Prostate gland (tissue), 2 donors: ENCODE data around the gene SHF. TPM values are rescaled to one million over a fixed set of nuclear protein-coding genes. Genes with fewer than 3 reads are reported as not detected.

Experiments used
- DNase-seq: peaks from one replicate; pipeline ENCODE4 v3.0.0-alpha.2; 2019; ENCODE audit warnings: low spot score
- H3K27ac ChIP-seq, 2 donors: fragments of 200-600 bp; sonication (generic); 2 replicates each; pipeline ENCODE4 v1.5.1; 2017 to 2019
- H3K27me3 ChIP-seq: fragments of 200-600 bp; sonication (generic); replicated peaks from 2 replicates; pipeline ENCODE4 v1.5.1; 2019; ENCODE audit not compliant: insufficient read depth
- H3K36me3 ChIP-seq, 2 donors: fragments of 200-600 bp; sonication (generic); 1 replicate in 1 of 2; 2 replicates in 1 of 2; pipeline versions ENCODE4 v1.5.1 to v1.8.1; 2017 to 2019
- H3K4me1 ChIP-seq: fragments of 200-600 bp; sonication (generic); replicated peaks from 2 replicates; pipeline ENCODE4 v1.5.1; 2019
- H3K4me3 ChIP-seq, 2 donors: fragments of 200-600 bp; sonication (generic); 2 replicates each; pipeline ENCODE4 v1.5.1; 2017 to 2019
- H3K9me3 ChIP-seq: fragments of 200-600 bp; sonication (generic); 2 replicates; pipeline ENCODE4 v1.5.1; 2017
- POLR2A ChIP-seq: fragments of 450-650 bp; IDR thresholded peaks from one replicate; pipeline ENCODE4 v1.6.1; 2016; ENCODE audit warnings: antibody characterized with exemption, mild to moderate bottlenecking
- POLR2AphosphoS5 ChIP-seq: sonication (generic); formaldehyde crosslinking; IDR thresholded peaks from one replicate; pipeline ENCODE4 v1.6.1; 2017; ENCODE audit warnings: antibody characterized with exemption
- WGBS: methylation state at CpG from one replicate; pipeline ENCODE4 v1.1.5; 2018; 5-methylcytosine and 5-hydroxymethylcytosine counted together
- intact Hi-C: fragments of 100-400 bp; cut with DNase I; formaldehyde crosslinking; loops from one replicate; pipeline ENCODE4 v1.14.2; 2022
- total RNA-seq, 2 donors: library from RNA; depleted of rRNA; stranded (reverse); fragments of >200 nt; gene quantifications; one replicate each; pipeline ENCODE4 v1.1.0, GENCODE V29; 2016
- TF ChIP-seq, protein P1 (sequence below), 4 experiments: fragments of 200-600 bp in 2 of 4; fragments of 450-650 bp in 2 of 4; sonication (generic) in 2 of 4; IDR thresholded peaks; 1 replicate in 3 of 4; 2 replicates in 1 of 4; pipeline ENCODE4 v1.5.1; 2016 to 2019; ENCODE audit warnings: antibody characterized with exemption in 4 of 4, mild to moderate bottlenecking in 2 of 4, moderate library complexity in 2 of 4

Gene SHF
- total RNA-seq, 2 donors from 2014 or later = 11.2 to 13.7 TPM

DNA sequence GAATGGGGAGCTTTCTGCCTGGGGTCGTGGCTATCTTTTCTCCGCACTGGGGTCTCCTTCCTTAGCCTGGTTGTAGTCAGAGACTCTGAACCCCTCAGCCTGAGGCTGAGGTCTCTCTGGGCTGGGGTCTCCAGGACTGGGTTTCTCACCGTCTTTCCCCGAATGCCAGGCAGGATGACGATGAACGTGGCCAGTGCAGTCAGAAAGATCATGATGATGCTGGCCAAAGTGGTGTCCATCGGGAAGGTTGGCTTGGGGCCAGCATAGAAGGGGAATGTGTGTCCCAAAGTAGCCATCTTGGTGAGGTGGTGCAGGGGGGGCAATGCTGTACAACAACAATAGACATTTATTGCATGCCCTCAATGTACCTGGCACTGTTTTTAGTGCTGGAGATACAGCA is 65.0 kb downstream of the SHF start:
- no peaks in the 10 kb centered on the region for H3K9me3 ChIP-seq

DNA sequence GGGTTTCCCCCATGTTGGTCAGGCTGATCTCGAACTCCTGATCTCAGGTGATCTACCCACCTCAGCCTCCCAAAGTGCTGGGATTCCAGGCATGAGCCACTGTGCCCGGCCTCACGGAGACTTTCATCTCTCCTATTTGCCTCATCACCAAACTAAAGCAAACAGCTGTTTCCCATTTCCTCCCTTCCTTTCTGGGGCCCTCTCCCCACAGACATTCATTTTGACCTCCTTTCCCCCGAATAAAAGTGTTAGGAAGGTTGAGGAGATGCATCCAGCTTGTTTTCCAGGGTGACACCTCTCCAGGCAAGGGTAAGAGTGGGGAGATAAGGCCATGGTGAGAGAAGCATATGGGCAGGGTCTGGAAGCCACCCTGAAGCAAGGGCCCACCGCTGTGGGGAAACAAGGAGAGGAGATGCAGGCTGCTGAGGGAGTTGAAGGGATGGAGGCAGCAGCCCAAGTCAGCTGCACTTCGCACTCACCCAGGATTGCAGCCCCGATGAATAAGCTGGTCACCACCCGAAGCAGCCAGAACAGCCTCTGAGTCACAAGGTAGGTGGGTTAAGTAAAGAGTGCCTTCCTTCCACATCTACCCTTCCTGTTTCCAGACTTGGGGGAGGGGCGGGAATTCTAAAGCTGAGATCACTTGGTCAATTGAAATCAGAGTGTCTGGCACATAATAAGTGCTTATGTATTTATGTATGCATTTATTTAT is 65.9 kb downstream of the SHF start:
- H3K9me3 ChIP-seq = no peaks in the 10 kb centered on the region
- no peaks in the 10 kb centered on the region for H3K27me3 ChIP-seq
- no peak overlapping the region for H3K27ac ChIP-seq
- H3K4me3 ChIP-seq = no peak overlapping the region
- 65% methylated on average over 9 of the region's 9 CpGs for WGBS
- TF ChIP-seq, protein P1, sequence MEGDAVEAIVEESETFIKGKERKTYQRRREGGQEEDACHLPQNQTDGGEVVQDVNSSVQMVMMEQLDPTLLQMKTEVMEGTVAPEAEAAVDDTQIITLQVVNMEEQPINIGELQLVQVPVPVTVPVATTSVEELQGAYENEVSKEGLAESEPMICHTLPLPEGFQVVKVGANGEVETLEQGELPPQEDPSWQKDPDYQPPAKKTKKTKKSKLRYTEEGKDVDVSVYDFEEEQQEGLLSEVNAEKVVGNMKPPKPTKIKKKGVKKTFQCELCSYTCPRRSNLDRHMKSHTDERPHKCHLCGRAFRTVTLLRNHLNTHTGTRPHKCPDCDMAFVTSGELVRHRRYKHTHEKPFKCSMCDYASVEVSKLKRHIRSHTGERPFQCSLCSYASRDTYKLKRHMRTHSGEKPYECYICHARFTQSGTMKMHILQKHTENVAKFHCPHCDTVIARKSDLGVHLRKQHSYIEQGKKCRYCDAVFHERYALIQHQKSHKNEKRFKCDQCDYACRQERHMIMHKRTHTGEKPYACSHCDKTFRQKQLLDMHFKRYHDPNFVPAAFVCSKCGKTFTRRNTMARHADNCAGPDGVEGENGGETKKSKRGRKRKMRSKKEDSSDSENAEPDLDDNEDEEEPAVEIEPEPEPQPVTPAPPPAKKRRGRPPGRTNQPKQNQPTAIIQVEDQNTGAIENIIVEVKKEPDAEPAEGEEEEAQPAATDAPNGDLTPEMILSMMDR (IDR thresholded peaks at IDR 0.05) = no peak
- TF ChIP-seq POLR2A (no peak), POLR2AphosphoS5 (no peak)
- DNase-seq = no peak
- no peaks in the 10 kb centered on the region for H3K36me3 ChIP-seq
- H3K4me1 ChIP-seq = no peaks in the 10 kb centered on the region
- intact Hi-C loops = no loop called here

More for the DNA sequence above, 65.0 kb downstream of the SHF start:
- no peaks in the 10 kb centered on the region for H3K27me3 ChIP-seq
- intact Hi-C loops = no loop called here
- no peak overlapping the region for H3K27ac ChIP-seq
- 87% methylated on average over 7 of the region's 7 CpGs for WGBS
- no peaks in the 10 kb centered on the region for H3K4me1 ChIP-seq
- no peak overlapping the region for H3K4me3 ChIP-seq
- H3K36me3 ChIP-seq = no peaks in the 10 kb centered on the region
- DNase-seq = no peak
- TF ChIP-seq POLR2A = no peak
- TF ChIP-seq, protein P1 (IDR thresholded peaks at IDR 0.05) = no peak
- no peak for TF ChIP-seq POLR2AphosphoS5

DNA sequence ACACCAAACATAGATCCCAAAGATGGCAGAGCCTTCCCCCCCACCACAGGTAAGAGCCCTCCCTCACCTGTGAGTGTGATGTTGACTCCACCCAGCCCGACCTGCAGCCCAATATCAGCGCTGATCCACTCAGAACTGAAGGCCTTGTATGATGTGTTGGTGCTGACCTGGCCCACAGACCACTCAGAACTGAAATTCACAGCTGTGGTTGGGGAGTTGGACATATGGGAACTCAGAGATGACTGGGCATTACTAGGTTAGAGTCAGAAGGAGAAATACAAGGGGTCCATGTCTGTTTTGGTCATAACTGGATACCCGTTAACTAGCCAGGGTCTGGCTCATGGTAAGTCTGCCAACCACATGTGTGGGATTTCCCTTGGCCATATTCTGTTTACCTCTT is 66.7 kb downstream of the SHF start:
- TF ChIP-seq, protein P1 (IDR thresholded peaks at IDR 0.05) = no peak
- TF ChIP-seq POLR2A (no peak), POLR2AphosphoS5 (no peak)

DNA sequence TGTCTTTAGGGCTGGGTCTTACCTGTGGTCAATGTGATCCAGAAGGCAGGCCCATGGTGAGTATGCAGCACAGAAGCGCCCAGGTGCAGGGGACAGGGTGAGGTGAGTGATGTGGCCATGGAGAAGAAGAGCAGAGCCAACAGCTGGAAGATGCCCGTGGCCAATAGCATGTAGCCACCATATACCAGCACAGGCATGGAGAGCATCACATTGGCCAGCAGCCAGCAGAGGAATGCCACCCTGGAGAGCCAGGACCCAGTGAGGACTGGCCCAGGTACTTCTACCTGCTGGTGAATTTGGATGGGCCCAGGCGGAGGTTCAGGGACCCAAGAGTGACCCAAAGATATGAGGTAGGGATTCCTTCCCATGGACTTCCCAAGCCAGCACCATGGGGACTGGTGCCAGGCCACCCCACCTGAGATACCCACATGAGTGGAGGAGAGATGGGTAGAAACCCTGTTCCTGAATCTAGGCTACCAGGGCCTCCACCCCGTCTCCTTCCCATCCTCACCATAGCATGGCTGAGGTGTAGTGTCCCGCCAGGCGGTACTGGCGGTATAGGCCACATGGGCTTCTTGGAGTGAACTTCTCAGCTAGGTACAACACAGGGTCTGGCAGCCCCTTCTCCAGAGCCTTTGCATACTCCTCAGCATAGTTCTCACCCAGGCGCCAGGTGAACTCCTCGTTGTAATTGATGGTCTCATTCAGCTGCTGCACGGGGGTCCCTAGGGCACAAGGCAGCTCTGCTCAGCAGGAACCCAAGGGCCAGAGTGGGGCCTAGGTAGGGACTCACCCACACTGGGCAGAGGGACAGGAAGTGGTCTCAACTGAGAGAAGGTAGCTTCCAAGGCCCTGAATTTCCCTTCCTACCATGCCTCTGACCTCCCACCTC is 67.4 kb downstream of the SHF start:
- H3K36me3 ChIP-seq = no peaks in the 10 kb centered on the region
- DNase-seq = no peak
- no peaks in the 10 kb centered on the region for H3K9me3 ChIP-seq
- no peaks in the 10 kb centered on the region for H3K4me1 ChIP-seq
- H3K4me3 ChIP-seq = no peak overlapping the region
- peaks cover 8% of the 10 kb centered on the region for H3K27me3 ChIP-seq
- no peak overlapping the region for H3K27ac ChIP-seq
- intact Hi-C loops = no loop called here
- TF ChIP-seq POLR2A = no peak
- TF ChIP-seq POLR2AphosphoS5 = no peak
- TF ChIP-seq, protein P1 (IDR thresholded peaks at IDR 0.05) = no peak
- WGBS = 94% methylated on average over 10 of the region's 10 CpGs

More for the DNA sequence above, 66.7 kb downstream of the SHF start:
- H3K36me3 ChIP-seq = no peaks in the 10 kb centered on the region
- WGBS = 100% methylated on average over 3 of the region's 3 CpGs
- H3K9me3 ChIP-seq = no peaks in the 10 kb centered on the region
- no peaks in the 10 kb centered on the region for H3K4me1 ChIP-seq
- H3K27ac ChIP-seq = no peak overlapping the region
- no peak for DNase-seq
- intact Hi-C loops = no loop called here
- H3K4me3 ChIP-seq = no peak overlapping the region
- peaks cover 6% of the 10 kb centered on the region for H3K27me3 ChIP-seq
